Measurements from ENCODE around the gene MYL12A.
"Not testable (repeated sequence)": the region's sequence is repeated elsewhere in the genome, so short reads cannot be mapped to it uniquely, and the experiment has no call there.

Gene MYL12A

DNA sequence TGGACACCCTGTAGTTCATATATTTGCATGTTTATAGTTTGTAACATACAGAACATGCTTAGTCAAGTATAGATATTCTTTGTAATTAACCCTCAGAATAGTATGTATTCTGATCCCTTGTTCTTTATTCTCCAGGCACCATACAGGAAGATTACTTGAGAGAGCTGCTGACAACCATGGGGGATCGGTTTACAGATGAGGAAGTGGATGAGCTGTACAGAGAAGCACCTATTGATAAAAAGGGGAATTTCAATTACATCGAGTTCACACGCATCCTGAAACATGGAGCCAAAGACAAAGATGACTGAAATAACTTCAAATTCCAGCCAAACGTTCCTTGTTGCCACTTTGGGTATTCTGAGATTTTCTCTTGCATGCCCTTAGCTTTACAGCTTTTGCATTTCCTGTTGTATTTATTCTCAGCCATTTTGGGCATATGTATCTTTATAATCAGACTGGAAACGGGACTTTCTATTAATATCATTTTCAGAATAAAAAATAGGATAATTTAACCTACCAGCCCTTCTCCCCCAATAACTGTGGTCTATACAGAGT is 8.1 kb downstream of the MYL12A start:
- no peak for DNase-seq (ENCODE audit: low read depth)

DNA sequence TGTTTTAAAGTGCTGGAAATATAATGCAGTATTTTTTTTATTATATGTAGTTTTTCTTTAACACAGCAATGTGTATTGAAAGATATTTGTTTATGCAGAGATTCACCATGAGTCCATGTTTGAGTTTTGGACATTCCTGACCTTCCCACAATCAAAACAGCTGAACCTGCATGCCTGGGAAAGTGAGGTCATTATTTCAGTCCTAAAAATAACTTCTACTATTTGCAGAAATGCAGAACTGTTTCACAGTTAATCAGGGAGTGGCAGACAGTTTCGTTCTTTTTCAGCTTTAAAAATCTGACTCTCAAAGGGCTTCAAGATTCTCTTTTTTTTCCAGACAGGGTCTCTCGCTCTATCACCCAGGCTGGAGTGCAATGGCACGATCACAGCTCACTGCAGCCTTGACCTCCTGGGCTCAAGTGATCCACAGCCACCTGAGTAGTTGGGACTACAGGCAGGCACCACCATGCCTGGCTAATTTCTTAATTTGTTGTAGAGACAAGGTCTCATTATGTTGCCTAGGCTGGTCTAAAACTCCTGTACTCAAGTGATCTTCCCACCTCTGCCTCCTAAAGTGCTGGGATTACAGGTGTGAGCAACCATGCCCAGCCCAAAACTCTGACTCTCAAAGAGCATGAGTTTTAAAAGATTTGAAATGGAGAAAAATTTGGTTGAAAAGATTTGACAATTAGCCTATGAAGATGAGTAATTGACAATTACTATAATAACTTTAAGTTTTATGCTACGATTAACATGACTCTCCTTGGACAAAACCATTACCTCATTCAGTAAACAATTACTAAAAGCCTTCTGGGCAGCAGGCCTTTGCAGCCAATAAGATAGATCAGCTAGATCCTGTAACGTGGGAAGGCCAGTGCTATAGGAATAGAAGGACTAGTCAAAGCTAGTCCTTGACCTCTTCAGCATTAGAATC is 9.4 kb downstream of the MYL12A start:
- peak; percentile 62 for DNase-seq (ENCODE audit: low read depth)

DNA sequence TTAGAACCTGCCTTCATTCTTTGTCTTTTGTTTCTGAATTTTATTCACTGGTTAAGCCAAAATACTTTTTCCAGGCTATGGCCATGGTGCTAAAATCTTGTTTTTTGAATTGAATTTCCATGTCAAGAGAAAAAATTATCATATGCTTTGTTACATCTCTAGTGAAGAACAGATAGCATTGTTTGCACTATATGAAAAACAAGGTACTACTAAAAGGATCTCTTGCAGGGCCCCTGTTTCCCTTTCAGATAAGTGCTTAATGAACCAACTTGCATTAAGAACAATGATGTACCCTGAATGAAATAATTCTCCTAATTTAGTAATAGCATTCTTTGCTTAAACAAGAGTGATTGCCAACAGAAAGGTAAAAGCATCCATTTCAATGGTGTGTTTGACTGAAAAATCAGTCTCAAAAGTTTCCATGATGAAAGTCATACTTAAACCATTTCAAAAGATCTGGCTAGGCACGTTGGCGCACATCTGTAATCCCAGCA is 10.1 kb downstream of the MYL12A start:
- no peak for DNase-seq (ENCODE audit: low read depth)

DNA sequence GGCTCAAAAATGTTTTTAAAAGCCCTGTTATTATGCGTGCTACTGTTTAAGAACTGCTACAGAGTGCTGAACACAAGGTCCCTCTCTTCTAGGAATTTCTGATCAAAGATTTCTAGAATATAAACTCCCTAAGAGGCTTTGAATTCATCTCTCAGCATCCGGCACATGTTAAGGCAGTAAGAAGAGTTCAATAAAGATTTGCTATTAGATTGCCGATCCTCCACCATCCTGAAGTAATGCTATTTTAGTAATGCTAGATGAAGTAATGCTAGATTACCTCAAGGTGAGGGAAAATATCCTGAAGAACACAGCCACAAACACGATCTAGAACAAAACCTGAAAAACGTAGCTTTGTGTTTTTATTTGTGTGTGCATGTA is 13.4 kb downstream of the MYL12A start:
- no peak for DNase-seq (ENCODE audit: low read depth)

DNA sequence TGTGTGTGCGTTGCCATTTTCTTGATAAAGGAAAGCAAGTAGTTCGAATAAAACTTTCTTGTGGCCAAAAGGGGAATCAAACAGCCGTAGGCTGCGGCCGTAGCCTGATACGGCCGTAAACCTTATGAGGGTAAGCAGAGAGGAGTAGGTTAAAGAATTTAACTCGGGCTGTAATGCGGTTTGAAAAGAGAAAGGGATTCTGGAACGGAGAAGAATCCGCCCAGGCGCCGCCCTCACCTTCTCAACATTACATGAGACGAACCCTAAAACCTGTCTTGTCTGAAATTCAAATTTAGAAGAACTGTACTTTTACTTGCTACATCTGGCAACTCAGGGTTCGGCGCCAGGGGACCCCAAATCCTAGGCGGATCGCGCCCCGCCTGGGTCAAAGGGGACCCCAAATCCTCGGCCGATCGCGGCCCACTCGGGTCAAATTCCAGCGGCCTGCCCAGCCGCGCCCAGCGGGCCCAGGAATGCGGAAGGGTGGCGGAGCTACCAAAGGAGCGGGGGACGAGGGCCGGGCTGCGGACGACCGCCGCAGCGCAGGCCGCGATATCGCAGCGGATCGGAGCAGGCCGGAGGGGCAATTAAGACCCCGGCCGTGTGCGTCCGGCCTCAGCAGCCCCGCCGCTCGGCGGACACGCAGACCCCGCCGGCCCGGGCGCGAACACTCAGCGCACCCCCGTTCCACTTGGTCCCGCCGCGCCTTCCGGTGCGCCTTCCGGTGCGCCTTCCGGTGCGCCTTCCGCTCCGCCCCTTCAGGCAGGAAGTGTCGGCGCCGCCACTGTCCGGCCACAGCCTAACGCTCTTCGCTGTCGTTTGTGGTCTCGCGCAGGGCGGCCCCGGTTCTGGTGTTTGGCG is 14.0 kb downstream of the MYL12A start, which contains the start of gene MYL12B:
MYL12B (plus strand) TSS at position 761 of the 861 bp plus-strand sequence. CDS start 10,766 bp downstream, outside the sequence.
- peak; percentile 72 for DNase-seq (ENCODE audit: low read depth)

DNA sequence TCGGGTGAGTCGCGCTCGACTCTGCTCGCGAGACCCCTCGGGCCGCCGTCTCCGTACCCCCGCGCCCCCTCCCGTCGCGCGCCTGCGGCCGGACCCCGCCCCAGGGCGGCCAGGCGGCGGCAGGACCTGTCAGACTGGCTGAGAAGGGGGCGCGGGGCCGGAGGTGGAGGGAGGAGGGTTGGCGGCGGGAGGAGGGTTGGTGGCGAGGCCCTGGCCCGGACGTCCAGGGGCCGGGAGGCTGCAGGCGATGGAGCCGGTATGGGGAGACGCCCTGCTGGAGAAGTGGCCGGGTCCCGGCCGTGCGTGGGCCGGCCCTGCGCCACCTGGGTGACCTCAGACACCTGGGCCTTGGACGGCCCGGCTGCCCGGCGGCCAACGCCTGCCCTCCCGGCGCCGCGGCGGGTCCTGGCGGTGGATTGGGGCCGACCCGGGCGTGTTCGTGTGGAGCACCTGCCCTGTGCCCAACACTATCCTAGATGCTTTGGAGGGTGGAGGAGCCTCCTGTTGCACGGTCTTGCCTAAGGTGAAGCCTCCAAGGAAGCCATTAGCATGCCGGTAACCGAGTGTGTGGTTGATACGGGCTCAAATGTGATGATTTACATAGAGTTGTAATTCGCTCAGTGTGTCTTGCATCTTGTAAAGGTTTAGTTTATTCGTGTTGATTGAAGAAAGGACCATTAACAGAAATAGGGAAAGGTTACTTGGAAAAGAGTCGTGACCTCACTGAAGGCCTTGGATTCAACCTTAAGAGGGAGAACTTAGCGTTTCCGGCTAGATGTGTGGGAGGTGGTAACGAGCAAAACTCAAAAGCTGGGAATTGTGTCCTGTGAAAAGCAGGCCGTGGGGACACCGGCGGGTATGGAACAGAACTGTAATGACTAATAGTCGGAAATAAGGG is 14.9 kb downstream of the MYL12A start:
- DNase-seq (ENCODE audit: low read depth): peak; percentile 44

DNA sequence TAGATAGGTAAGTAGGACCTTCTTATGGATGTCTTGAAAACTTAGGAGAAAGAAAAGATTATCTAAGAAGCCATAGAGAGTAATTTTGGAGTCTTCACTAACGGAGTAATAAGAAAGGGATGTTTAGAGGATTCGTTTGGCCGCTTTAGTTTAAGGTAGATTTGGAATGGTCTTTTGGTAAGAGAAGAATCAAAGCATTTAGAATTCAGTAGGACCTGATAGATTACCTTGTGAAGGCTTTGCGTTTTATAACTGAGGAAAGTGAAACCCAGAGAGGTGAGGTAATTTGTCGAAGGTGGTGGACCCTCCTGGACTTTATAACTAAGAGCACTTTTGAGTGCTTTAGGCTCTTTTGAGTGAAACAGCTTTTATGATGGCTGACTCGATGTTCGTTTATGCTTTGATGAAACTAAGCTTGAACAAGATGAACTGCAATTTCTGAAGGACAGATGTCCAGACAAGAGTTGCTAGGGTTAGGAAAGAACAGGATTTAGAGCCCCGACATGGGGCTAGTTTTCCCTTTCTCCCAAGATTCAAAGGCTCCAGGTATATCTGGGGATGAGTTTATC is 15.6 kb downstream of the MYL12A start:
- no peak for DNase-seq (ENCODE audit: low read depth)

DNA sequence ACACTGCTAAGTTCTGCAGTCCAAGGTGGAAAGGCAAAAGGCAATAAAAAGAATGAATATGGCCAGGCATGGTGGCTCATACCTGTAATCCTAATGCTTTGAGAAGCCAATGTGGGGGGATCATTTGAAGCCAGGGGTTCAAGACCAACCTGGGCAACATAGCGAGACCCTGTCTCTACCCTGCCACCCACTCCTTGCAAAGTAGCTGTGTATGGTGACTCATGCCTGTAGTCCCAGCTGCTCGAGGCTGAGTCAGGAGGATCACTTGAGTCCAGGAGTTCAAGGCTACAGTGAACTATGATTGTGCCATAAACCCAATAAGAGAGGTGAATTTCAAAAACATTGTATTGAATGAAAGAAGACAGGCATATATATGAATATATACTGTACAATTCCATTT is 16.8 kb downstream of the MYL12A start:
- peak; percentile 32 for DNase-seq (ENCODE audit: low read depth)

DNA sequence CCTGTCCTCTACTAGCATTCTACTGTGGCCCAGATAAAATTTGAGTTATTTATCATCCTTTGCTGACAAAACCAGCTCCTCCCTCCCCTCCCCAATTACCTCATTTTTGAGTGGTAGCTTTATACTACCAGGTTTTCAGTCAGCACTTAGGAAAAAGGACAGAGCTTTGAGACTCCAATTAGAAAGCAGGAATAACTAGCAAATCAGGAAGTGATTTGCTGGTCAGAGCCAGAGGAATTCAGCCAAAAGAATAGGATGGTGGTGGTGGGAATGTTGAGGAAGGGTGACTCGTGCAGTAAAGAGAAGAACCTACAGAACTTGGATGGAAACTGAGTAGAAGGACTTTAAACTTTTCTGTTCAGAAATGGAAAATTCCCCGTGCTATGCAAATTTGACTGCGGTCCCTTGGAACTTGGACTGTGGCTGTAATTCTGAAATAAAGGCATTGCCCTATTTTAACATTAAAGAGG is 18.0 kb downstream of the MYL12A start:
- DNase-seq (ENCODE audit: low read depth): peak; percentile 64

DNA sequence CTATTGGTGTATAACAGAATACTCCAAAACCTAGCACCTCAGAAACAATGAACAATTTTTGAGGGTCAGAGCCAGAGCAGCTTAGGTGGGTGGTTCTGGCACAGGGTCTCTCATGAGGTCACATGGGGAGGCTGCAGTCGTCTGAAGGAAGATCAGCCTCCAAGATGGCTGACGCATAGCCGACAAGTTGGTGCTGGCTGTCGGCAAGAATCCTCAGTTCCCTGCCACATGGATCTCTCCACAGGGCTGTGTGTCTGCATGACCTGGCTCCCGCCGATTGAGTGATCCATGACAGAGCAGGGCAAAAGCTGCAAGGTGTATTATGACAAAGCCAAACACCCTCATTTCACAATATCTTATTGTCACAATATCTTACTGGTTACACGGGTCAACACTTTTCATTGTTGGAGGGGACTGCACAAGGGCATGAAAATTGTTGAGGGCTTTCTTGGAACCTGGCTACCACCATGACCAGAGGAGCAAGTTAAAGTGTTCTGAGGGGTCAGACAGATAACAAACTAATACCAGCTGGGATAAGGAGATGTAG is 18.5 kb downstream of the MYL12A start:
- no peak for DNase-seq (ENCODE audit: low read depth)

DNA sequence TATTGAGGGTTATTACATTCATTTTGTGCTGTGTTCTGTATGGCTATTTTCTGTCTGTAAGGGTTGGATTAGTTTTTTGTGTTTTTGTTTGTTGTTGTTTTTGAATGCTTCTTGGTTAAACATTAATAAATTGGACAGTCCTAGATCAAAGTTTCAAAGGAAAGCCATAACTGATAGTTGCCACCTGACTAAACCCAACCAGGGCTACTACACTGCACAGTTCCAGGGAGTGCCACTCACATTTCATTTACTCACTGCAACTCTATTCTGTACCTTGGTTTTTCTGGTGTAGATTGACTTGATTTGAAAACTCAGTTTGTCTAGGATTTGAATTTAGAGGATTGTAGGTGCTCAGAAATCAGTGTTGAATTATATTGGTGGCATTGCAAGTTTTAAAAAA is 20.7 kb downstream of the MYL12A start:
- DNase-seq (ENCODE audit: low read depth): no peak

DNA sequence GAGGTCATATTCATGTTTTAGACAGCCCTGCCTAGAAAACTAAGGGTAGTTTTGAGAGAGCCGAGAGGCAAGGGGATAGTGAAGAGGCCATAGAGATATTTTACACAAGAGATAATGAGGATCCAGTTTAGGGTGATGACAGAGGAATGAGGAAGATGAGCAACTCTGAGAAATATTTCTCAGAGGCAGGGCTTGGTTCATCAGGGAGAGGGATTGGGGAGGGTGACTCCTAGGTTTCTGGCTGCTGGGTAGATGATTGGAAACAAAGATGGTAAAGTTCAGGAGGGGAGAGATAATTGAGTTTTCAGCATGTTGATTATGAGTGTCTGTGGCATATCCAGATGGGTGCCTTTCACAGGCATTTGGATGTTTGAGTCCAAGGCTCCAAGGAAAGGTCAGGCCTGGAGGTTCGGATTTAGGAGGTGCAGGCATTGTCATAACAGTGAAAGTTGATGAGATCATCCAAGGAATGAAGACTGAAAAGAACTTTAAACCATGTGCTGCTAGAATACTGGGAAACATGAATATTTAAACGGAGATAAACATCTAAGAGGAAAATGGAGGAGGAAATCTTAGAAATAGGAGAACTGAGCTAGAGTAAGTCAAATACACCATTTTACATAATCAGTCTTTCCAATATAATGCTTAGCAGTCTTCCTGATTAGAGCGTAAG is 21.8 kb downstream of the MYL12A start:
- DNase-seq (ENCODE audit: low read depth): peak; percentile 37

DNA sequence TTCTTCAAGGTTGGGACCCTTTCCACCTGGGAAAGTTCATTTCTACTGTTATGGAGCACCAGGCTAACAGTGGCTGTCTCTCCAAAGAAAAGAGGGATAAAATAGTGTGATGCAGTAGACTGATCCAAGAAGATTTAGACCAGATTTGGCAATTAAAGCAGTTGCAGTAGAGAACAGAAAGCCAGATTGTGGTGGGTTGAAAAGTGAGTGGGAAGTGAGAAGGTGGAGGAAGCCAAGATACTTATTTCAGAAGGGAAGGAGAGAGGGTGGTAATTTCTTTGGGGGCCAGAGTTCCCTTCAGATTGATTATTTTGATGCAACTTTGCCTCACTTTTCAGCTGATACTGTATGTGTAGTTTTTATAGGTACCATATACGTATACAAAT is 22.3 kb downstream of the MYL12A start:
- DNase-seq (ENCODE audit: low read depth): no peak

DNA sequence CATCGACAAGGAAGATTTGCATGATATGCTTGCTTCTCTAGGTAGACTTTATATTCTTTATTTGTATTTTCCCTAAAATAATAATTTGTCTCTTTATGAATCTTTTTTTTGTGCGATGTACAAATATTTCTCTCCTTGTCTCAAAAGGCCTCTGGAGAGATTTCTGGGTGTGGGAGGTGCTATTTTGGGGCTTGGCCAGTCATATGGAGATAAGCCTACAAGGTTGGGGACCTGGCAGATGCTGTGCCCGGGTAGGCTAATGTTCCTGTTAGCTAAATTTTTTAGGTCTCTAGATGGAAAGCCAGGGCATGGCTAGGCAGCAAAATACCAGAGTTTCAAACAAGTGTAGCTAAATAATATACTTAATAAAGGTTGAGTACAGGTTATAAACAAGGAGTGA is 25.4 kb downstream of the MYL12A start:
- DNase-seq (ENCODE audit: low read depth): no peak

DNA sequence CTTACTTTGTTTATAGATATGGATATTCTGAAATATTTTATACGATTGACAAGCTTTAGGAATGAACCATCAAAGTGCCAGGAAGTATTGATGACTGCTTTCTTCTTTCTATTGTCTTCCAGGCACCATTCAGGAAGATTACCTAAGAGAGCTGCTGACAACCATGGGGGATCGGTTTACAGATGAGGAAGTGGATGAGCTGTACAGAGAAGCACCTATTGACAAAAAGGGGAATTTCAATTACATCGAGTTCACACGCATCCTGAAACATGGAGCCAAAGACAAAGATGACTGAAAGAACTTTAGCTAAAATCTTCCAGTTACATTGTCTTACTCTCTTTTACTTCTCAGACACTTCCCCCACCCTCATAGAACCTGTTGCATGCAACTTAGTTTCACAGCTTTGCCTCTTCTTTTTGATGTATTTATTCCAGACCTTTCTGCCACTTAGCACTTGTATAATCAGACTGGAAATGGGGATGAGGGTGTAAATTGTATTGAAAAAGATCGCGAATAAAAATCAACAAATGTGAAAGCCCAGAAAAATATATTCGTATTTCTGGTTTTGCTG is 30.1 kb downstream of the MYL12A start:
- not testable (repeated sequence) for DNase-seq (ENCODE audit: low read depth)

DNA sequence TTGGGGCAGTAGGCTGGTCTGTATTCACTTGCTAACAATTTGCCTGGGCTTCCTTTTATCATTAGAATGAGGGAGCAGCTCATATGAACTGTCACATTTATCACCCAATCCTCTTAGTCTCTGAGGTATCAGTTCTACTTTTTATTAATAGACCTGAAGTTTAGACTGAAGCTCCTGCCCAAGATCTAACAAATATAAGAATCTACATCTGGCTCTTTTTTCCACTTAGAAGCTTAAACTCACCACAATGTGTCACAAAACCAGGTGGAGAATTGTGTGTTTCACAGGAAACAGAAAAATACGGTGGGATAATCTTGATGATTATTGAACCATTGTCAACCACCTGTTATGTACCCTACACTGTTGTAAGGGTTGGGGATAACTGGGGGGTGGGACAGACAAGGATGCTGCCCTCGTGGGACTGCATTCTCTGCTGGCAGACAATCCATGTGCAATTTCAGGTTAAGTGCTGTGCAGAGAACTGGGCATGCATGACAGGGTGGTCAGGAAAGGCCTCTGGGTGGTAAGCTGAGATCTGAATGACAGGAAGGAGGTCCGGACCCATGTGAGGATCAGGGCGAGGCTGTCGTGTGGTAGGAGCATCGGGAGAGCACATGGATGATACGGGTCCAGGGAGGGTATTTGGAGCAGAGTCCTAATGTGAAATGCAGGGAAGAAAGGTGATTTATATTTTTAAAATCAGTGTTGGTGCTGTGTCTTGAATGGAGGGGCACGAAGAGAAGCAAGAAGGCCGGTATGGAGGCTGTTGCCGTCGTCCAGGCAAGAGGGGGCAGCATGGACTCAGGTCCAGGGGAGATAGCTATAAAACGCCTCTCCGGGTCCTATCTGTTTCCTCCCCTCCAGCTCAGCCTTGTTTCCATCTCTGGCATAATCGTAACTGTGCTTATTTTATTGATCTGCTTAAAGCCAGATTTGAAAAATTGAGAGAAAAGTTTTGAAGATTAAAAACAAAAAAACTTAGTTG is 31.9 kb downstream of the MYL12A start:
- DNase-seq (ENCODE audit: low read depth): peak; percentile 23

DNA sequence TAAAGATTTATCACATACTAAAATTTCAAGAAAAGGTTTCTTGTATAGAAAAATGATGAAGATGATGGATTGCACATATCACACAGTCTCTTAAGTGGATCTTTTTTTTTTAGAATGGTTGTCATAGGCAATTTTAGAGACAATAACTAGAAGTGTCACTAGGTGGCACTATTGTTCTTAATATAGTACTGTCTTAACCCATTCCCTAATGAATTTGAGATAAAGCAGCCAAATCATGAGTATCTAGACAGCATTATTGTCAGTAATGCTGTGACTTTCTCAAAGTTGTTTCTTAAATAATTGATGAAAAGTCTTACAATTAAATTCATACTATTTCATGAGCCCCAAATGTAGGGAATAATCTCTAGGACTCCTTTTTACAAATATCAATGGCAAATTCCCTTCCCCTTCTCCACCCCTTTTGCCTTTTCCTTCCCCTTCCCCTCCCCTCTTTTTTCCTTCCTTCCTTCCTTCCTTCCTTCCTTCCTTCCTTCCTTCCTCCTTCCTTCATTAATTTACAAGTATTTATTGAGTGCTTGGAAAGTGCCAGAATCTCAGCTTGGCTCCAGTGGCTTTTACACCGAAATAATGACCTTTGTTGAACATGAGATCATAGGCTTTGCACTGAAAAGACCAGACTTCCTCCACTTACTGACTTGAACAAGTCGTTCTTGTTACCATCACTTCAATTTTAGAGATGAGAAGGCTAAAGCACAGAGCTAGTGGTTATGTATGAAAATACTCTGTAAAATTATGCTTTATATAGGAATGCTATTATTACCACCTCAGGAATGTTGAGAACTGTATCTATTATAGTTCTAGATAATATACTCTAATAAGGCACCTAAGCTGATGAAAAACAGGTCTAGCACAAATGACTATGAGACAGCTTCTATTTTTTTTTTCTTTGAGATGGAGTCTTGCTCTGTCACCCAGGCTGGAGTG is 34.1 kb downstream of the MYL12A start:
- DNase-seq (ENCODE audit: low read depth): peak; percentile 83
